ENCODE data around the gene MLH1.

The MLH1 gene

GRCh38 chr3:37014620-37015019 is 21.3 kb downstream of the MLH1 start:
- DNase-seq: no peak
- TF ChIP-seq GATA1 (IDR thresholded peaks at IDR 0.05; ENCODE audit: low read depth, low read length) (no peak), POLR2A (IDR thresholded peaks at IDR 0.05; ENCODE audit: low read length) (no peak)

DNA sequence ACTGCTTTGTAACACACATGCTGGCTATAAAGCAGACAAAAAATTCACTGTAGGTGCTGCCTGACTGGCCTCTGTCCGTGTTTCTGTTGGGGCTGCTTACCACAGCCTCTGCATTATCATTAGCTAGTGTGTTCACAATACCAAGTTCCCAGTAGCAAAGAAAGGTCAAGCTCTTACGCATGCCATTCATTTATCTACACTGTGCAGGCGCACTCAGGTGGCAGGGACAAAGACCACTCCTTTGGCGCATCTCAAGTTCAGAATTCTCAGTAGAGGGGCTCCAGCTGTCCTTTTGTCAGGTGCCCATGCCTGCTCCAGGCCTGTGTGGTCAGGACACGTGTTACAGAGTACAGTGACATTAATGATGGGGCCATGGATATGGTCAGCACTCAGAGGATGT is 22.3 kb downstream of the MLH1 start:
- TF ChIP-seq POLR2A (IDR thresholded peaks at IDR 0.05; ENCODE audit: low read length): no peak
- TF ChIP-seq GATA1 (IDR thresholded peaks at IDR 0.05; ENCODE audit: low read depth, low read length): no peak
- DNase-seq: no peak

DNA sequence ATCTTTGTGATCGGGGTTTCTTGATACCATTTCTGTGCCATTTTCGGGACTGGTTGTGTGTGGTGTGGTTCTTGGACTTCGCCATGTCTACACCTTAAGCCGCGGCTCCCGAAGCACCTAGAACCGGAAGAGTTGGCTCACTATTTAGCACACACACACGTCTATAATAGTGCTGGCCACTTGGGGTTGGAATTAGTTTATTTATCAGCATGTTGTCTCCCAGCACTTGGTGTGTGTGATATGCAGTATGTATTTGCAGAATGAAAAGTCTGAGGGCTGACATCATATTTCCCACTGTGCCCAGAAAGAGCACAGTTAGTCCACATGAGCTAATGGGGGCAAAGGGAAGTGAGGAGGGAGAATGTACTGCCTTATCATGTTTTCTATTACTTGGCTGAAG is 23.6 kb downstream of the MLH1 start:
- DNase-seq: no peak
- TF ChIP-seq GATA1 (IDR thresholded peaks at IDR 0.05; ENCODE audit: low read depth, low read length): no peak
- no peak for TF ChIP-seq POLR2A (IDR thresholded peaks at IDR 0.05; ENCODE audit: low read length)

DNA sequence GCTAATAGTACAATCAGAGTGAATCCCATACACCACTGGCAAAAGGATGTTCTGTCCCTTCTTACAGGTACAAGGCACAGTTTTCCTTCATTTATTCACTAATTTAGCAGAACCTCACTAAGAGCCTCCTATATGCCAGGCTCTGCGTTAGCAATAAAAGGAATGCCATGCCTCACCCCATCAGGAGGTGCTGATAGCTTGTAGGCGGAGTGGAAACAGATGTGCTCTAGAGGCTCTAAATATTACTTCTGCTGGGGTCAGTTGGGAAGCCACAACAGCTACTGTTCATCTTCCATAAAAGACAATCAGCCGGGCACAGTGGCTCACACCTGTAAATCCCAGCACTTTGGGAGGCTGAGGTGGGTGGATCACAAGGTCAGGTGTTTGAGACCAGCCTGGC is 24.4 kb downstream of the MLH1 start:
- TF ChIP-seq GATA1 (IDR thresholded peaks at IDR 0.05; ENCODE audit: low read depth, low read length): no peak
- no peak for TF ChIP-seq POLR2A (IDR thresholded peaks at IDR 0.05; ENCODE audit: low read length)
- no peak for DNase-seq

GRCh38 chr3:37024092-37024491 is 30.8 kb downstream of the MLH1 start:
- DNase-seq: peak; percentile 57 to 62

DNA sequence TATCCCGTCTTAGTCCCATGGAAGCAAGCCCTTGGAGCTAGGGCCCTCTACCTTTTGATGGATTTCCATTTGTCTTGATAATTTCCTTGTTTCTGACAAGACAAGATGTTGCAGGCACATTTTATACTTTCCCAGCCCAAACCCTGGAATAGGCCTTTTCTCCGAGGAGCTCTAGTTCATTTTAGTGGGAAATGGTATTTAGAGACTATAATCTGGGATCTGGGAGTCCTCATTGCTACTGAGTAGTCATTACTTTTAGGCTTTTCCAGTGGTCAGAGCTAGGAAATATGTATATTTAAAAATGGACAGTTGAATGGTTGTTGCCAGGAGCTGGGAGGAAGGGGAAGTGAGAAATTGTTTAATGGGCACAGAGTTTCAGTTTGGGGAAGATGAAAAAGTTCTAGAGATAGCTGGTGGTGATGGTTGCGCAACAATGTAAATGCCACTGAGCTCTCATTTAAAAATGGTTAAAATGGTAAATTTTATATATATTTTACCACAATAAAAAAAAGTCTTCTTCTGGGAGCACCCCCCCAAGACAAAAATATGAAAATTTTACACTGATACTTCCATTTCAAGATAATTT is 31.6 kb downstream of the MLH1 start:
- DNase-seq: peak; percentile 37 to 46
- no peak for TF ChIP-seq POLR2A (IDR thresholded peaks at IDR 0.05; ENCODE audit: low read length)
- TF ChIP-seq GATA1 (IDR thresholded peaks at IDR 0.05; ENCODE audit: low read depth, low read length): no peak

More at GRCh38 chr3:37024092-37024491, 30.8 kb downstream of the MLH1 start:
- TF ChIP-seq POLR2A (IDR thresholded peaks at IDR 0.05; ENCODE audit: low read length) (no peak), GATA1 (IDR thresholded peaks at IDR 0.05; ENCODE audit: low read depth, low read length) (no peak)

GRCh38 chr3:37025561-37026335 is 32.4 kb downstream of the MLH1 start:
- DNase-seq: peak; percentile 78 to 95
- TF ChIP-seq POLR2A (IDR thresholded peaks at IDR 0.05; ENCODE audit: low read length): no peak
- TF ChIP-seq GATA1 (IDR thresholded peaks at IDR 0.05; ENCODE audit: low read depth, low read length): no peak

DNA sequence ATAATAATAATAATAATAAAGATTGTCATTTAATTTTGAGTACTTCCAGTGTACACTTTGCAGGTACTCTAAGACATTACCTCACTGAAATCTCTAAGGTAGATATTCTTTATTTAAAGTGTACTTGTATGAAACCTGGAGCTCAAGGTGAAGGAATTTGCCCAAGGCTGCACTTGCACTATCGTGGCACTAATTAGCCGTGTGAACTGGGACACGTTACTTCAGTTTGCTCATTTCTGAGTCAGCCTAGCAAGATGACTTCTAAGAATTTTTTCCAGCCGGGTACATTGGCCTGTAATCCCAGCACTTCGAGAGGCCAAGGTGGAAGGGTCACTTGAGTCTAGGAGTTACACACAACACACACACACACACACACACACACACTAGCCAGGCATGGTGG is 33.5 kb downstream of the MLH1 start:
- TF ChIP-seq GATA1 (IDR thresholded peaks at IDR 0.05; ENCODE audit: low read depth, low read length): no peak
- TF ChIP-seq POLR2A (IDR thresholded peaks at IDR 0.05; ENCODE audit: low read length): no peak
- no peak for DNase-seq

DNA sequence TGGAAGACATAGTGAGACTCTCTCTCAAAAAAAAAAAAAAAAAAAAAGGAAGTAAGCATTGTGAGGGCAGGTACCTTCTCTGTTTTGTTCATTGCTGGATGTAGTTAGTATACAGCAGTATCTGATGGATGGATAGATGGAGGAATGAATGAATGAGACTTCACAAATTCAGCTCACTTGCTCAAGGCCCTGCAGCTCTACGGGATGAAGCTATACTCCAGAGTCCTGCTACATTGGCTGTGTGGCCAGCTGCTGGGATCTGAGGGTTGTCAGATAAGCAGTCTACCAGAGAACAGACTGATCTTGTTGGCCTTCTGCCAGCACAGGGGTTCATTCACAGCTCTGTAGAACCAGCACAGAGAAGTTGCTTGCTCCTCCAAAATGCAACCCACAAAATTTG is 35.0 kb downstream of the MLH1 start:
- DNase-seq: peak; percentile 95 to 98
- TF ChIP-seq GATA1 (IDR thresholded peaks at IDR 0.05; ENCODE audit: low read depth, low read length) (peak; percentile 17), POLR2A (IDR thresholded peaks at IDR 0.05; ENCODE audit: low read length) (no peak)

- DNase-seq: peak in 1 of 2 experiments; percentile 28
- TF ChIP-seq GATA1 (IDR thresholded peaks at IDR 0.05; ENCODE audit: low read depth, low read length) (no peak), POLR2A (IDR thresholded peaks at IDR 0.05; ENCODE audit: low read length) (no peak)
Measured at GRCh38 chr3:37029111-37029510, 35.8 kb downstream of the MLH1 start.

GRCh38 chr3:37029516-37030163 is 36.3 kb downstream of the MLH1 start:
- no peak for TF ChIP-seq POLR2A (IDR thresholded peaks at IDR 0.05; ENCODE audit: low read length)
- TF ChIP-seq GATA1 (IDR thresholded peaks at IDR 0.05; ENCODE audit: low read depth, low read length): no peak
- no peak for DNase-seq

DNA sequence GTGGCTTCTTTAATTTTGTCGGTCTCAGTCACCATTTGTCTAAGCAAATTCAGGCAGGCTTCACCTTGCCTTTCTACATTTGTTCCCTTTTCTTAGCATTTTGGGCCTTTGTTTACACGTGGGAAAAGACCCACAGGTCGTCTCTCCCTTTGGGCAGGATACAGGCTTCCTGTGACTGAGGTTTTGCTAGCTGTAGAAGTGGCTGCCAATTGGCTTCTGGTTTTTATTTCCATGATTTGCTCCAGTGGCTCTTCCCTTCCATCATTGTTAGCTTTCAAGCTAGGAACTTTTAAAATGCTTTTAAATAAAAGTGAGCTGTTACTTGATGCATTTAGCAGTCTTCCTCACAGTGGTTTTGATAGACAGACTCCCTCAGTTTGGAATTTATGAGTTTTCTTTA is 37.3 kb downstream of the MLH1 start:
- TF ChIP-seq POLR2A (IDR thresholded peaks at IDR 0.05; ENCODE audit: low read length): no peak
- no peak for TF ChIP-seq GATA1 (IDR thresholded peaks at IDR 0.05; ENCODE audit: low read depth, low read length)
- no peak for DNase-seq

- no peak for DNase-seq
- TF ChIP-seq GATA1 (IDR thresholded peaks at IDR 0.05; ENCODE audit: low read depth, low read length) (no peak), POLR2A (IDR thresholded peaks at IDR 0.05; ENCODE audit: low read length) (no peak)
Measured at GRCh38 chr3:37031096-37031682, 37.9 kb downstream of the MLH1 start.

- TF ChIP-seq GATA1 (IDR thresholded peaks at IDR 0.05; ENCODE audit: low read depth, low read length) (no peak), POLR2A (IDR thresholded peaks at IDR 0.05; ENCODE audit: low read length) (no peak)
- no peak for DNase-seq
Measured at GRCh38 chr3:37032961-37033360, 39.6 kb downstream of the MLH1 start.

All from erythroblast (primary cell).